WTC11 (cell line): Measurements from ENCODE around the gene CLPTM1L.

Source experiments
- ATF6 ChIP-seq: sonication (generic); formaldehyde crosslinking; IDR thresholded peaks from 2 replicates; pipeline ENCODE4 v1.8.1; 2023; ENCODE audit warnings: mild to moderate bottlenecking, missing genetic modification reagents
- CBFB ChIP-seq: sonication (generic); formaldehyde crosslinking; IDR thresholded peaks from 2 replicates; pipeline ENCODE4 v1.8.1; 2022; ENCODE audit warnings: mild to moderate bottlenecking, low read depth, missing genetic modification reagents
- ZBTB43 ChIP-seq: sonication (generic); formaldehyde crosslinking; IDR thresholded peaks from 2 replicates; pipeline ENCODE4 v1.8.1; 2023; ENCODE audit warnings: mild to moderate bottlenecking, missing genetic modification reagents
- ZNF317 ChIP-seq: sonication (generic); formaldehyde crosslinking; IDR thresholded peaks from 2 replicates; pipeline ENCODE4 v1.8.1; 2023; ENCODE audit warnings: low read depth, mild to moderate bottlenecking, moderate library complexity, missing genetic modification reagents, borderline replicate concordance

- TF ChIP-seq CBFB (CRISPR knock-in tag) (no peak), ZBTB43 (CRISPR knock-in tag) (no peak), ATF6 (CRISPR knock-in tag) (no peak), ZNF317 (no peak)
These were observed 13.8 kb downstream of the CLPTM1L start for GRCh38 chr5:1330847-1331831.
